Adipose tissue (tissue), 3 donors: ENCODE data around the gene CLMP. TPM values are rescaled to one million over a fixed set of nuclear protein-coding genes. Genes with fewer than 3 reads are reported as not detected.
"Not testable (repeated sequence)": the region's sequence is repeated elsewhere in the genome, so short reads cannot be mapped to it uniquely, and the experiment has no call there.

Source experiments
- H3K27ac ChIP-seq: one replicate; pipeline ENCODE4 v1.5.1; 2013; ENCODE audit warnings: low read depth, low read length
- WGBS, 3 donors: extraction: QIAGEN DNeasy Blood & Tissue Kit; methylation state at CpG; one replicate each; pipeline ENCODE4 v1.1.7; 2013; 5-methylcytosine and 5-hydroxymethylcytosine counted together
- polyA plus RNA-seq, 3 donors: library from polyadenylated mRNA; stranded (reverse); fragments of 200-250 nt; gene quantifications; one replicate each; pipeline ENCODE4 v1.2.3, GENCODE V29; 2013
- donor health status: healthy with polysubstance abuse.
- donor health status: Bipolar disorder and iron deficiency.
- donor health status: healthy.

CLMP gene
- polyA plus RNA-seq, 3 donors, result 8.4 to 58.0 (median 39.9) TPM

DNA sequence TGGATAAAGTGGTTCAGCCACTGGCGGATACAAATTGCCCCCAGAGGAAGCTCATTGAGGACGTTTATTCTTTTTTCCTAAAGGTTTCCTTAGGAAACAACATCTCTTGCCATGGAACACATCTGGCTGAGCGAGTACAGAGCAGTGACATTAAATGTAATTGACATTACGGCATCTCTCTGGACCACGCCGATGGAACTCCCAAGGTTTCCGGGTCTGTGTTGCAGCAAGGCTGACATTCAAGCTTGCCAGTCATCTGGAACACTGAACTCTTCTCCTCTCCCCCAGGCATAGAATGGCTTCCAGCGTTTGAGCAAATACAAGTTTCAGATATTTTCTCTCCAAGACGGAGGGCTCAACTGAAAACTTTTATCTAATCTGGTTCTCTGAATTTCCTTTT lies 42.1 kb downstream of the CLMP start:
- no peak overlapping the region for H3K27ac ChIP-seq
- WGBS, 3 donors, result 71 to 75% (median 73%) methylated on average over 9 of the region's 9 CpGs

DNA sequence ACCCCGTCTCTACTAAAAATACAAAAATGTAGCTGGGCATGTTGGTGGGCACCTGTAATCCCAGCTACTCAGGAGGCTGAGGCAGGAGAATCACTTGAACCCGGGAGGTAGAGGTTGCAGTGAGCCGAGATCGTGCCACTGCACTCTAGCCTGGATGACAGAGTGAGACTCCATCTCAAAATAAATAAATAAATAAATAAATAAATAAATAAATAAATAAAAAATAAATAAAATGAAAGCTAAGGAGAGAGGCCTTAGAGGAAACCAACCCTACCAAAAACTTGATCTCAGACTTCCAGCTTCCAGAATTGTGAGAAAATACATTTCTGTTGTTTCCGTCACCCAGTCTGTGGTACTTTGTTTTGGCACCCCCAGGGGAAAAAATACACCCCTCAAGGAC lies 42.7 kb downstream of the CLMP start:
- WGBS, 3 donors, result 91 to 96% (median 92%) methylated on average over 3 to 5 of the region's 5 CpGs

DNA sequence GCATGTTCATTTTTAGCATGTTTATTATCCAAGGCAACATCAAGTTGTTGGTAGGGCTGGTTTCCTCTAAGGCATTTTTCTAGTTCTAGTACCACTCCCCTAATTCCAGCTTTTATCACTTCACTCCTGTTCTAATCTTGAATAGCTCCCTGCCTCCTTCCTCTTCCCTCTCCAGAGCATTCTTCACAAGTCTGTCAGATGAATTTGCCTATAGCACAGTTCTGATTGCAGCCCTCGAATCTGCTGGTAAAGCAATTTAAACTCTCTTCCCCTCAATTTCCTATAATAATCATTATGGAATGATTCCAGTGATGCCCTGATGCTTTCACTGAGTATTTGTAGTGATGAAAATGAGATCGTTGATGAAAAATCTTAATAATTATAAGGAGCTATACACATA lies 43.3 kb downstream of the CLMP start:
- WGBS, 3 donors, result 68 to 75% (median 69%) methylated on average over 2 of the region's 2 CpGs
- no peak overlapping the region for H3K27ac ChIP-seq

More for the DNA sequence above, 42.7 kb downstream of the CLMP start:
- H3K27ac ChIP-seq, result not testable (repeated sequence)

- no peak overlapping the region for H3K27ac ChIP-seq
- 73 to 95% (median 88%) methylated on average over 3 of the region's 3 CpGs for WGBS, 3 donors
Observed at GRCh38 chr11:123151366-123151765, 43.7 kb downstream of the CLMP start.

- 89 to 97% (median 97%) methylated on average over 6 of the region's 6 CpGs for WGBS, 3 donors
- H3K27ac ChIP-seq, result no peak overlapping the region
Observed at GRCh38 chr11:123150882-123151281, 44.2 kb downstream of the CLMP start.

GRCh38 chr11:123148965-123149364 lies 46.1 kb downstream of the CLMP start:
- no peak overlapping the region for H3K27ac ChIP-seq
- WGBS, 3 donors, result 78 to 92% (median 79%) methylated on average over 4 of the region's 4 CpGs

- H3K27ac ChIP-seq, result no peak overlapping the region
- WGBS, 3 donors, result 63 to 76% (median 64%) methylated on average over 9 of the region's 9 CpGs
Observed at GRCh38 chr11:123145661-123146060, 49.4 kb downstream of the CLMP start.

GRCh38 chr11:123145220-123145619 lies 49.8 kb downstream of the CLMP start:
- H3K27ac ChIP-seq, result no peak overlapping the region
- WGBS, 3 donors, result 47 to 52% (median 47%) methylated on average over 12 to 13 of the region's 13 CpGs

GRCh38 chr11:123144707-123145106 lies 50.3 kb downstream of the CLMP start:
- no peak overlapping the region for H3K27ac ChIP-seq
- 69 to 79% (median 72%) methylated on average over 3 of the region's 3 CpGs for WGBS, 3 donors

DNA sequence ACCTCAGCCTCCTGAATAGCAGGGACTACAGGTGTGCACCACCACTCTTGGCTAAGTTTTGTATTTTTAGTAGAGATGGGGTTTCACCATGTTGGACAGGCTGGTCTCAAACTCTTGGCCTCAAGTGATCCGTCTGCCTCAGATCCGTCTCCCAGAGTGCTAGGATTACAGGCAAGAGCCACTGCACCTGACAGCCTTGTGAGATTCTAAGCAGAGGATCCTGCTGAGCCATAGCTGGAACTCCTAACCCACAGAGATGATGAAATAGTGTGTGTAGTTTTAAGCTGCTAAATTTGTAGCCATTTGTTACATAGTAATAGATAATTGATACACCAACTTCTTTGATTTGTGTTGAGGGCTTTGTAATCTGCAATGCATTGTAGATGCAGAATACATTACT lies 51.1 kb downstream of the CLMP start:
- H3K27ac ChIP-seq, result no peak overlapping the region
- 87 to 98% (median 92%) methylated on average over 2 of the region's 2 CpGs for WGBS, 3 donors

DNA sequence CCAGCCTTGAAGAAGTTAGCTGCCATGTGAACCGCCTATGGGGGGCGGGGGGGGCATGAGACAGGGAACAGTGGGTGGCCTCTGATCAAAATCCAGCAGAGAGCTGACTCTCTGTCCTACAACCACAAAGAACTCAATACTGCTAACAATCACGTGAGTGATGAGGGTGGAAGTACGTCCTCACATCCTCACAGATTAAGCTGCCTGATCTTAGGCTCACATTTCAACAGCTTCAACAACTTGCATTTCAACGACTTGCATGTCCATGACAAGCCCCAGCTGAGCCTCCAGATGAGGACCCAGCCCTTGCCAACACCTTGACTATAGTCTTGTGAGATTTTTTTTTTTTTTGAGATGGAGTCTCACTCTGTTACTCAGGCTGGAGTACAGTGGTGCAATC lies 51.6 kb downstream of the CLMP start:
- 56 to 90% (median 80%) methylated on average over 5 of the region's 5 CpGs for WGBS, 3 donors
- H3K27ac ChIP-seq, result no peak overlapping the region

DNA sequence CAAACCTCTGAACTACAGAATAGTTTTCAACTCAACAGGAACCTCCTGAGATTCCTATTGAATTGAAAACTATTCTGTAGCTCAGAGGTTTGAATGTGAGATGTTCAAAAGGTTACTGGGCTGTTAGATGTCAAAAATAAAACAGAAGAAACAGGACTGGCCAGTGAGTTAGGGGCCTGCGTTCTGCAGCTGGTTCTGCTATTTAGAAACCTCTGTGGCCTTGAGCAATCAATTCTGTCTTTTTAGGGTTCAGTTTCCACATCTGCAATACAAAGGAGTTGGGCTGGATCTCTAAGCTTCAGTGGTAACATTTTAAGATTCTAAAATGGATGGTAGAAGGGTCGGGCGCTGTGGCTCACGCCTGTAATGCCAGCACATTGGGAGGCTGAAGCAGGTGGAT lies 55.8 kb downstream of the CLMP start:
- 85 to 90% (median 87%) methylated on average over 4 of the region's 4 CpGs for WGBS, 3 donors
- no peak overlapping the region for H3K27ac ChIP-seq

- 21 to 41% (median 30%) methylated on average over 24 of the region's 24 CpGs for WGBS, 3 donors
- H3K27ac ChIP-seq, result no peak overlapping the region
Observed at GRCh38 chr11:123137431-123138224, 57.4 kb downstream of the CLMP start.

- 76 to 87% (median 85%) methylated on average over 18 of the region's 18 CpGs for WGBS, 3 donors
- no peak overlapping the region for H3K27ac ChIP-seq
Observed at GRCh38 chr11:123135863-123136446, 59.1 kb downstream of the CLMP start.

DNA sequence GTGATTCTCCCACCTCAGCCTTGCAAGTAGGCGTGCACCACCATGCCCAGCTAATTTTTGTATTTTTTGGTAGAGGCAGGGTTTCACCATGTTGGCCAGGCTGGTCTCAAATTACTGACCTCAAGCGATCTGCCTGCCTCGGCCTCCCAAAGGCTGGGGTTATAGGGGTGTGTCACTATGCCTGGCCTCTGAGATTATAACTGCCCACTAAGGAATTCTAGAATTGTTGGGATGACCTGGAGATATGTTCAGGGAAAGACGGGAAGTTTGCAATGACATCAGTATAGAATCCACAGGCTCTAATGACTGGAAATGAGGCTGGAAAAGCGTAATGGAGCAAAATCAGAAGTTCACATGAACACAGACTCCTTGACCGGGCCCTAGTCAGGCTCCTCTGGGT lies 62.2 kb downstream of the CLMP start:
- H3K27ac ChIP-seq, result no peak overlapping the region
- 87 to 95% (median 91%) methylated on average over 6 of the region's 6 CpGs for WGBS, 3 donors

- not testable (repeated sequence) for H3K27ac ChIP-seq
- WGBS, 3 donors, result 68 to 82% (median 70%) methylated on average over 8 of the region's 8 CpGs
Observed at GRCh38 chr11:123132034-123132766, 62.8 kb downstream of the CLMP start.

GRCh38 chr11:123129920-123130319 lies 65.1 kb downstream of the CLMP start:
- WGBS, 3 donors, result 62 to 65% (median 62%) methylated on average over 3 of the region's 3 CpGs
- H3K27ac ChIP-seq, result no peak overlapping the region

DNA sequence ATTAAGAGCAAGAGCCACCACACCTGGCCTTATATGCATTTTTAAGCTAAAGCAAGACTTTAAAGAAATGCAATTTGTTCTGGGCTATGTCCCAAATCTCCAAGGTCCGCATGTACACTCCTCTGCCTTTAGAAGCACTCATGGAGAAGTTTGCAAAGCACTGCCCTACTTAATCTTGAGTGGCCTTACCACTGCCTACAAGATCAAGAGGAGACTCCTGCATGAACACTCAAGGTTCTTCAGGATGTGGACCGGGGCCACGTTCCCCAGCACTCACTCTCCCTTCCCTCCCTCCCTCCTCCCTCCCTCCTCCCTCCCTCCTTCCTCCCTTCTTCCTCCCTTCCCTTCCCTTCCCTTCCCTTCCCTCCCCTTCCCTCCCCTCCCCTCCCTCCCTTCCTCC lies 69.9 kb downstream of the CLMP start:
- WGBS, 3 donors, result 53 to 65% (median 56%) methylated on average over 3 of the region's 3 CpGs
- no peak overlapping the region for H3K27ac ChIP-seq

GRCh38 chr11:123122852-123123251 lies 72.2 kb downstream of the CLMP start:
- H3K27ac ChIP-seq, result no peak overlapping the region
- WGBS, 3 donors, result 56 to 71% (median 61%) methylated on average over 7 of the region's 7 CpGs
